B cell (primary cell): ENCODE data around the gene FKRP. TPM values are rescaled to one million over a fixed set of nuclear protein-coding genes. Genes with fewer than 3 reads are reported as not detected.

Source experiments
- ATAC-seq: fragments of 200-7000 bp; cut with Tn5 transposase; one replicate; pipeline ENCODE4 v1.10.0; 2021; ENCODE audit warnings: low read depth, mild to moderate bottlenecking, moderate number of reproducible peaks, moderate library complexity
- CTCF ChIA-PET: fragments of 350-600 bp; sonication (Branson Sonifier 250); formaldehyde crosslinking; loops from one replicate; lab custom pipeline; 2021; ENCODE audit warnings: antibody characterized with exemption, inconsistent platforms; lab: Charles Lee
- POLR2A ChIA-PET: fragments of 350-600 bp; sonication (Branson Sonifier 250); formaldehyde crosslinking; loops from one replicate; lab custom pipeline; 2021; ENCODE audit warnings: antibody characterized with exemption; lab: Charles Lee
- DNase-seq: peaks from one replicate; pipeline ENCODE4 v3.0.0; 2013
- H2AFZ ChIP-seq: 2 replicates; pipeline ENCODE4 v1.6.1; 2012; ENCODE audit warnings: mild to moderate bottlenecking, low read depth, low read length; ENCODE audit not compliant: insufficient read depth, poor library complexity, severe bottlenecking
- H3K27ac ChIP-seq, 2 donors: 1 replicate in 1 of 2; 2 replicates in 1 of 2; pipeline ENCODE4 v1.5.1; 2012 to 2013; ENCODE audit warnings: low read length in 2 of 2, mild to moderate bottlenecking in 2 of 2, moderate library complexity in 1 of 2
- H3K27me3 ChIP-seq, 4 experiments: fragments of 200-600 bp in 1 of 4; sonication (generic) in 1 of 4; replicated peaks in 1 of 4; 1 replicate in 2 of 4; 2 replicates in 2 of 4; pipeline versions ENCODE4 v1.6.1 to v1.7.0; 2013 to 2016; ENCODE audit warnings: low read length in 3 of 4, mild to moderate bottlenecking in 2 of 4, mixed read lengths in 1 of 4, moderate library complexity in 1 of 4; ENCODE audit not compliant: insufficient read depth in 4 of 4, control insufficient read depth in 3 of 4; ENCODE audit errors: control extremely low read depth in 1 of 4
- H3K36me3 ChIP-seq, 2 experiments: replicated peaks in 1 of 2; 1 replicate in 1 of 2; 2 replicates in 1 of 2; pipeline versions ENCODE4 v1.6.1 to v1.7.1; 2013; ENCODE audit warnings: low read length in 1 of 2; ENCODE audit not compliant: insufficient read depth in 2 of 2, control insufficient read depth in 1 of 2; ENCODE audit errors: control extremely low read depth in 1 of 2, extremely low read depth in 1 of 2
- H3K4me1 ChIP-seq, 2 donors: fragments of 200-600 bp in 1 of 2; sonication (generic) in 1 of 2; 1 replicate in 1 of 2; 2 replicates in 1 of 2; pipeline versions ENCODE4 v1.5.1 to v1.6.1; 2013 to 2017; ENCODE audit warnings: low read length in 2 of 2; ENCODE audit not compliant: control insufficient read depth in 2 of 2, insufficient read depth in 2 of 2
- H3K4me2 ChIP-seq: replicated peaks from 2 replicates; pipeline ENCODE3; 2012; ENCODE audit warnings: mild to moderate bottlenecking, low read depth, low read length; ENCODE audit not compliant: poor library complexity, severe bottlenecking
- H3K4me3 ChIP-seq, 5 experiments: fragments of 200-600 bp in 1 of 5; sonication (generic) in 1 of 5; 1 replicate in 3 of 5; 2 replicates in 2 of 5; pipeline versions ENCODE4 v1.5.1 to v1.7.0; 2011 to 2016; ENCODE audit warnings: low read length in 4 of 5, mild to moderate bottlenecking in 4 of 5, low read depth in 2 of 5, control low read depth in 1 of 5, moderate library complexity in 1 of 5; ENCODE audit not compliant: insufficient read depth in 1 of 5; ENCODE audit errors: control extremely low read depth in 1 of 5, extremely low read depth in 1 of 5
- H3K79me2 ChIP-seq: fragments of 200-600 bp; sonication (generic); one replicate; pipeline ENCODE4 v1.6.0; 2016; ENCODE audit warnings: low read length; ENCODE audit not compliant: control insufficient read depth, insufficient read depth
- H3K9ac ChIP-seq: fragments of 200-600 bp; sonication (generic); 2 replicates; pipeline ENCODE4 v1.6.1; 2017; ENCODE audit warnings: mild to moderate bottlenecking, low read length, moderate library complexity
- H3K9me3 ChIP-seq, 3 donors: one replicate each; pipeline versions ENCODE4 v1.6.1 to v1.7.1; 2013; ENCODE audit warnings: low read length in 2 of 3; ENCODE audit not compliant: control insufficient read depth in 2 of 3, insufficient read depth in 1 of 3; ENCODE audit errors: control extremely low read depth in 1 of 3
- H4K20me1 ChIP-seq: 2 replicates; pipeline ENCODE4 v1.6.0; 2012; ENCODE audit warnings: mild to moderate bottlenecking, low read length; ENCODE audit not compliant: insufficient read depth, control insufficient read depth, poor library complexity, severe bottlenecking
- H3K27ac Mint-ChIP-seq: one replicate; pipeline ENCODE4 v1.8.0; 2021; ENCODE audit warnings: mixed read lengths
- H3K27me3 Mint-ChIP-seq: one replicate; pipeline ENCODE4 v1.8.0; 2021; ENCODE audit warnings: mixed read lengths
- H3K4me1 Mint-ChIP-seq: one replicate; pipeline ENCODE4 v1.8.0; 2021; ENCODE audit warnings: mixed read lengths
- H3K4me3 Mint-ChIP-seq: one replicate; pipeline ENCODE4 v1.8.0; 2021; ENCODE audit warnings: mixed read lengths
- H3K9me3 Mint-ChIP-seq: one replicate; pipeline ENCODE4 v1.8.0; 2022; ENCODE audit warnings: mixed read lengths; ENCODE audit not compliant: insufficient read depth
- CTCF ChIP-seq: fragments of 200-600 bp; IDR thresholded peaks from one replicate; pipeline ENCODE4 v1.8.0; 2022; ENCODE audit warnings: antibody characterized with exemption, mild to moderate bottlenecking
- EZH2 ChIP-seq: IDR thresholded peaks from 2 replicates; pipeline ENCODE4 v1.6.1; 2012; ENCODE audit warnings: borderline replicate concordance, low read depth, mild to moderate bottlenecking, moderate library complexity, low read length; ENCODE audit not compliant: insufficient read depth, poor library complexity, severe bottlenecking
- WGBS: methylation state at CpG from one replicate; pipeline ENCODE4 v1.1.5; 2013; ENCODE audit warnings: missing lambda C conversion rate; ENCODE audit not compliant: insufficient coverage; 5-methylcytosine and 5-hydroxymethylcytosine counted together
- intact Hi-C: fragments of 100-400 bp; cut with micrococcal nuclease; formaldehyde crosslinking; loops from one replicate; pipeline ENCODE4 v1.10.0; 2022
- polyA plus RNA-seq: library from polyadenylated mRNA; depleted of rRNA; stranded (reverse); fragments of >200 nt; gene quantifications from 2 replicates; pipeline ENCODE4 v1.2.3, GENCODE V29; 2012
- total RNA-seq, 2 donors: library from RNA; stranded (reverse); fragments of 120-200 nt in 1 of 2; gene quantifications; 1 replicate in 1 of 2; 2 replicates in 1 of 2; pipeline versions ENCODE4 v1.2.3 to v1.2.4, GENCODE V29; 2013 to 2022

Gene FKRP
- total and polyA plus RNA-seq, 2 donors (not counting 1 experiment from before 2014, with no cell fraction given), result 30.2 to 38.8 TPM

DNA sequence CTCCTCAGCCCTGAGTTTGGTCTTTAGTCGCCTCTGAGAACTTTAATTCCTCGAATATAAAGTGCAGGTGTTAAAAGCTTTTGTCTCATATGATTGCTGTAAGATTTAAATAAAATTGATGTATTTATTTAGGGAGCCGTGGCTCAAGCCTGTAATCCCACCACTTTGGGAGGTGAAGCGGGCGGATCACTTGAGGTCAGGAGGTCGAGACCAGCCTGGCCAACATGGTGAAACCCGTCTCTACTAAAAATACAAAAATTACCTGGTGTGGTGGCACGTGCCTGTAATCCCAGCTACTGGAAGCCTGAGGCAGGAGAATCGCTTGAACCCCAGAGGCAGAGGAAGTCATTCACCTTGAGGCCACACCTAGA is 43.1 kb downstream of the FKRP start:
- H3K4me1 Mint-ChIP-seq, result peaks cover 47% of the 10 kb centered on the region
- H3K9me3 Mint-ChIP-seq, result no peaks in the 10 kb centered on the region
- H3K27me3 Mint-ChIP-seq, result peaks cover 3% of the 10 kb centered on the region
- Histone ChIP-seq H3K4me2 (peak overlapping the region; percentile 98), H3K4me3 (peak overlapping the region in 3 of 5 experiments; percentile 24 to 95 (median 67)), H2AFZ (peak overlapping the region; percentile 79), H3K27me3 (no peaks in the 10 kb centered on the region), H3K9me3 (no peaks in the 10 kb centered on the region), H3K9ac (no peak overlapping the region), H3K4me1 (peaks cover 31 to 49% of the 10 kb centered on the region in 2 donors), H3K79me2 (peaks cover 35% of the 10 kb centered on the region), H3K36me3 (no peaks in the 10 kb centered on the region), H4K20me1 (peaks cover 13% of the 10 kb centered on the region), H3K27ac (no peak overlapping the region)
- intact Hi-C loops, result loop anchor here (1.0 to 5.0 kb wide), 6 partner anchors 32 to 483 kb away; partner anchors contain the start of genes DACT3, FKRP, INAFM1 and STRN4
- WGBS, result 77% methylated on average over 5 of the region's 9 CpGs
- DNase-seq (no peak), ATAC-seq (no peak)
- TF ChIP-seq CTCF, result no peak
- TF ChIP-seq EZH2, result no peak
- CTCF ChIA-PET, result interaction anchor here (1.0 to 2.3 kb wide), 7 partner anchors 10 to 52 kb away, joined by 3 to 14 read pairs (median 6); no protein-coding TSS in a partner anchor
- POLR2A ChIA-PET, result interaction anchor here (0.6 to 5.7 kb wide), 5 partner anchors 8 to 485 kb away, joined by 3 to 94 read pairs (median 4); no protein-coding TSS in a partner anchor
- peak overlapping the region; percentile 93 for H3K4me3 Mint-ChIP-seq
- H3K27ac Mint-ChIP-seq, result peak overlapping the region; percentile 98

DNA sequence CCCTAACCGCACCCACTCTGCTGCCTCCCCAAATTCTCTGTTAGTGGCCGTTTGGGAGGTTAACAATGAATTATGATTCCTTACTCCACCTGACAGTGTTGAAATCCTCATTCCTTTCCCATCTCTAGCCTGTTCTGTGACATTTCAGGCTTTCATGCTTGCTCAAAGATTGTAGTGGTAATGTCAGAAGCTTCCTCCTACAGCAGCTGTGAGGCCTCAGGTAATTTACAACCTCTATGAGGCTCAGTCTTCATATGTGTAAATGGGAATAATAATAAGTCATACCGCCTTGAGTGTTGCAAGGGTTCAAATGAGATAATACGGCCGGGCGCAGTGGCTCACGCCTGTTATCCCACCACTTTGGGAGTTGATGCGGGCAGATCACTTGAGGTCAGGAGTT is 43.5 kb downstream of the FKRP start:
- TF ChIP-seq EZH2 (no peak), CTCF (no peak)
- intact Hi-C loops, result loop anchor here (5.0 kb wide), 3 partner anchors 42 to 483 kb away; partner anchors contain the start of genes FKRP, INAFM1 and STRN4
- H3K27me3 ChIP-seq, result no peaks in the 10 kb centered on the region
- H4K20me1 ChIP-seq, result peaks cover 13% of the 10 kb centered on the region
- peaks cover 26 to 45% of the 10 kb centered on the region in 2 donors for H3K4me1 ChIP-seq
- Mint-ChIP-seq H3K4me1 (peaks cover 43% of the 10 kb centered on the region), H3K4me3 (peak overlapping the region; percentile 24), H3K27me3 (peaks cover 3% of the 10 kb centered on the region), H3K9me3 (no peaks in the 10 kb centered on the region), H3K27ac (no peak overlapping the region)
- H3K27ac ChIP-seq, result no peak overlapping the region
- DNase-seq, result no peak
- no peak overlapping the region for H3K4me3 ChIP-seq
- no peak for ATAC-seq
- POLR2A ChIA-PET, result interaction anchor here (5.7 kb wide), 1 partner anchor 34 kb away, joined by 94 read pairs; no protein-coding TSS in a partner anchor
- CTCF ChIA-PET, result interaction anchor here (1.0 to 2.3 kb wide), 4 partner anchors 33 to 51 kb away, joined by 3 to 14 read pairs (median 5); no protein-coding TSS in a partner anchor
- H3K9me3 ChIP-seq, result no peaks in the 10 kb centered on the region
- no peak overlapping the region for H2AFZ ChIP-seq
- 100% methylated on average over 7 of the region's 8 CpGs for WGBS
- no peak overlapping the region for H3K4me2 ChIP-seq
- H3K36me3 ChIP-seq, result no peaks in the 10 kb centered on the region
- H3K9ac ChIP-seq, result no peak overlapping the region
- H3K79me2 ChIP-seq, result peaks cover 31% of the 10 kb centered on the region
